GM23338 (cell line): ENCODE data around the gene DCAF8L1. TPM values are rescaled to one million over a fixed set of nuclear protein-coding genes. Genes with fewer than 3 reads are reported as not detected.

ENCODE experiments used
- ATAC-seq: fragments of 200-7000 bp; cut with Tn5 transposase; 3 replicates; pipeline ENCODE4 v1.9.1; 2020
- DNase-seq: peaks from one replicate; pipeline ENCODE4 v3.0.0-alpha.2; 2015; ENCODE audit warnings: low spot score
- H2AFZ ChIP-seq: fragments of 200-600 bp; sonication (generic); 2 replicates; pipeline ENCODE4 v1.8.0; 2016; ENCODE audit warnings: antibody characterized with exemption, mild to moderate bottlenecking, moderate library complexity
- H3F3A ChIP-seq: fragments of 200-600 bp; sonication (generic); replicated peaks from 2 replicates; pipeline ENCODE4 v1.8.0; 2017; ENCODE audit warnings: antibody characterized with exemption, mixed run types, low read depth
- H3K27ac ChIP-seq: fragments of 200-600 bp; sonication (generic); 2 replicates; pipeline ENCODE4 v1.6.1; 2016; ENCODE audit warnings: low read depth
- H3K27me3 ChIP-seq: fragments of 200-600 bp; sonication (generic); 2 replicates; pipeline ENCODE4 v1.8.0; 2016; ENCODE audit warnings: mild to moderate bottlenecking, mixed run types, moderate library complexity; ENCODE audit not compliant: insufficient read depth
- H3K36me3 ChIP-seq: fragments of 200-600 bp; sonication (generic); 2 replicates; pipeline ENCODE4 v1.8.0; 2016; ENCODE audit warnings: mild to moderate bottlenecking; ENCODE audit not compliant: insufficient read depth
- H3K4me1 ChIP-seq: fragments of 200-600 bp; sonication (generic); 2 replicates; pipeline ENCODE4 v1.8.0; 2016; ENCODE audit warnings: mild to moderate bottlenecking, moderate library complexity; ENCODE audit not compliant: insufficient read depth
- H3K4me2 ChIP-seq: fragments of 200-600 bp; sonication (generic); 2 replicates; pipeline ENCODE4 v1.7.1; 2017; ENCODE audit warnings: mixed run types
- H3K4me3 ChIP-seq: fragments of 200-600 bp; sonication (generic); 2 replicates; pipeline ENCODE4 v1.6.1; 2016; ENCODE audit warnings: mixed run types
- H3K79me2 ChIP-seq: fragments of 200-600 bp; sonication (generic); replicated peaks from 2 replicates; pipeline ENCODE4 v1.8.0; 2017; ENCODE audit warnings: mild to moderate bottlenecking; ENCODE audit not compliant: insufficient read depth
- H3K9me2 ChIP-seq: fragments of 200-600 bp; sonication (generic); 2 replicates; pipeline ENCODE4 v1.8.0; 2017; ENCODE audit not compliant: insufficient read depth
- H4K20me1 ChIP-seq: fragments of 200-600 bp; sonication (generic); replicated peaks from 2 replicates; pipeline ENCODE4 v1.8.0; 2017; ENCODE audit warnings: mild to moderate bottlenecking; ENCODE audit not compliant: insufficient read depth
- H3K27ac Mint-ChIP-seq: 2 replicates; pipeline ENCODE4 v1.8.0; 2020; ENCODE audit warnings: inconsistent platforms, mild to moderate bottlenecking, moderate library complexity, mixed read lengths
- H3K27me3 Mint-ChIP-seq: 3 replicates; pipeline ENCODE4 v1.8.0; 2022; ENCODE audit warnings: low read depth, mild to moderate bottlenecking, moderate library complexity, mixed read lengths, inconsistent platforms; ENCODE audit not compliant: insufficient read depth, poor library complexity
- H3K36me3 Mint-ChIP-seq: 3 replicates; pipeline ENCODE4 v1.8.0; 2021; ENCODE audit warnings: low read depth, mild to moderate bottlenecking, inconsistent platforms, moderate library complexity, mixed read lengths
- H3K4me1 Mint-ChIP-seq: 3 replicates; pipeline ENCODE4 v1.8.0; 2020; ENCODE audit warnings: mild to moderate bottlenecking, inconsistent platforms, mixed read lengths
- H3K4me3 Mint-ChIP-seq: 3 replicates; pipeline ENCODE4 v1.8.0; 2021; ENCODE audit warnings: moderate library complexity, mild to moderate bottlenecking, inconsistent platforms, mixed read lengths
- H3K9me3 Mint-ChIP-seq: 3 replicates; pipeline ENCODE4 v1.8.0; 2020; ENCODE audit warnings: moderate library complexity, mild to moderate bottlenecking, inconsistent platforms, mixed read lengths
- CREB1 ChIP-seq: fragments of 250-450 bp; sonication (Bioruptor Pico); IDR thresholded peaks from 2 replicates; pipeline ENCODE4 v1.5.0; 2020; ENCODE audit warnings: low read depth, mild to moderate bottlenecking, moderate library complexity
- EZH2 ChIP-seq: fragments of 200-600 bp; sonication (generic); IDR thresholded peaks from one replicate; pipeline ENCODE4 v1.8.0; 2017; ENCODE audit warnings: antibody characterized with exemption, mild to moderate bottlenecking, low read depth; ENCODE audit not compliant: unreplicated experiment
- EZH2phosphoT487 ChIP-seq: fragments of 200-600 bp; sonication (generic); IDR thresholded peaks from one replicate; pipeline ENCODE4 v1.8.1; 2018; ENCODE audit warnings: antibody characterized with exemption; ENCODE audit not compliant: unreplicated experiment
- JUNB ChIP-seq: IDR thresholded peaks from one replicate; pipeline ENCODE4 v1.6.1; 2016; ENCODE audit warnings: antibody characterized with exemption; ENCODE audit not compliant: unreplicated experiment
- POLR2AphosphoS5 ChIP-seq: IDR thresholded peaks from 2 replicates; pipeline ENCODE4 v1.6.1; 2016; ENCODE audit warnings: antibody characterized with exemption, low read depth
- STAT1 ChIP-seq: IDR thresholded peaks from one replicate; pipeline ENCODE4 v1.6.1; 2016; ENCODE audit warnings: antibody characterized with exemption; ENCODE audit not compliant: unreplicated experiment
- ZNF114 ChIP-seq: fragments of 250-450 bp; sonication (Bioruptor Pico); IDR thresholded peaks from 2 replicates; pipeline ENCODE4 v1.5.0; 2020; ENCODE audit warnings: mild to moderate bottlenecking, moderate library complexity
- polyA plus RNA-seq: library from polyadenylated mRNA; unstranded; fragments of >200 nt; fragmentation: Nextera tagmentation; extraction: Ambion mirVana; gene quantifications from 2 replicates; pipeline ENCODE4 v1.2.1, GENCODE V29; 2016
- total RNA-seq: library from RNA; depleted of rRNA; stranded (reverse); fragments of >200 nt; shearing (Covaris generic); gene quantifications from 2 replicates; pipeline ENCODE4 v1.2.3, GENCODE V29; 2014; rRNA removed
- TF ChIP-seq, protein P1 (sequence below): IDR thresholded peaks from 2 replicates; pipeline ENCODE4 v1.6.1; 2016; ENCODE audit warnings: antibody characterized with exemption
- TF ChIP-seq, protein P2 (sequence below): IDR thresholded peaks from one replicate; pipeline ENCODE4 v1.6.1; 2018; ENCODE audit warnings: antibody characterized with exemption; ENCODE audit not compliant: unreplicated experiment

Gene DCAF8L1
- total and polyA plus RNA-seq, 2 experiments from 2014 or later: not detected

DNA sequence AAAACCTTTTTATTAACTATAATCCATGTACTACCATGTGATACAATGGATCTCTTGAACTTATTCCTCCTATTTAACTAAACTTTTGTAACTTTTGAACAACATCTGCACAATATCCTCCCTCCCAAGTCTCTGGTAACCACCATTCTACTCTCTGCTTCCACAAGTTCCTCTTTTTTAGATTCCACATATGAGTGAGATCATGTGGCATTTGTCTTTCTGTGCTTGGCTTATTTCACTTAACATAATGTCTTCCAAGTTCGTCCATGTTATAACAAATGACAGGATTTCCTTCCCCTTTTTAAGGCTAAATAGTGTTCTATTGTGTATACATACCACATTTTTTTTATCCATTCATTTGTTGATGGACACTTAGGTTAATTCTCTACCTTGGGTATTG lies 28.1 kb downstream of the DCAF8L1 start (continued):
- no peak for TF ChIP-seq ZNF114 (CRISPR knock-in tag)
- no peak for TF ChIP-seq JUNB
- TF ChIP-seq CREB1 (CRISPR knock-in tag): no peak
- TF ChIP-seq, protein P1, sequence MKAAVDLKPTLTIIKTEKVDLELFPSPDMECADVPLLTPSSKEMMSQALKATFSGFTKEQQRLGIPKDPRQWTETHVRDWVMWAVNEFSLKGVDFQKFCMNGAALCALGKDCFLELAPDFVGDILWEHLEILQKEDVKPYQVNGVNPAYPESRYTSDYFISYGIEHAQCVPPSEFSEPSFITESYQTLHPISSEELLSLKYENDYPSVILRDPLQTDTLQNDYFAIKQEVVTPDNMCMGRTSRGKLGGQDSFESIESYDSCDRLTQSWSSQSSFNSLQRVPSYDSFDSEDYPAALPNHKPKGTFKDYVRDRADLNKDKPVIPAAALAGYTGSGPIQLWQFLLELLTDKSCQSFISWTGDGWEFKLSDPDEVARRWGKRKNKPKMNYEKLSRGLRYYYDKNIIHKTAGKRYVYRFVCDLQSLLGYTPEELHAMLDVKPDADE: no peak
- TF ChIP-seq EZH2: no peak

DNA sequence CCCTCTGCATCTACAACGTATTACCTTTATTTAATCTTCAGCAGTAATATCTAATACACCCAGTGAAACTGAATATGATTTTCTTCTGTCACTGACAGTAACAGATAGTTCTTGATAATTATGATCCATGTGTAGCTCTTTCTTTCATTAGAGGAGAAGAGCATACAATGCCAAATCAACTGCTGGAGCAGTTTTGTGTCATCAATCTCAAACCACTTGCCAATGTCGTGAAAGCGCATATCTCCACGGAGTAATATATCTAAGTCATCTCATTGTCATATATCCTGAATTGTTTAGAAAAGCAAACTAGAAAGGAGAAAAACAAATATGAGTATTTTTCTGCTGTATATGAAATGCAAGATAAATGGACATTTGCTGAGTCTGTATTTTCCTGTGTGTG lies 47.9 kb downstream of the DCAF8L1 start:
- H3K79me2 ChIP-seq: no peaks in the 10 kb centered on the region
- H3K36me3 Mint-ChIP-seq: no peaks in the 10 kb centered on the region
- H3K4me1 ChIP-seq: no peaks in the 10 kb centered on the region
- H2AFZ ChIP-seq: no peak overlapping the region
- H3K9me3 Mint-ChIP-seq: no peaks in the 10 kb centered on the region
- ATAC-seq: no peak
- no peak overlapping the region for H3K27ac ChIP-seq
- H3K4me2 ChIP-seq: no peak overlapping the region
- H3K27me3 ChIP-seq: no peaks in the 10 kb centered on the region
- H4K20me1 ChIP-seq: no peaks in the 10 kb centered on the region
- H3F3A ChIP-seq: no peaks in the 10 kb centered on the region
- no peaks in the 10 kb centered on the region for H3K9me2 ChIP-seq
- no peaks in the 10 kb centered on the region for H3K36me3 ChIP-seq
- TF ChIP-seq ZNF114 (CRISPR knock-in tag) (no peak), EZH2phosphoT487 (no peak), STAT1 (no peak), JUNB (no peak), POLR2AphosphoS5 (no peak), CREB1 (CRISPR knock-in tag) (no peak)
- TF ChIP-seq, protein P2, sequence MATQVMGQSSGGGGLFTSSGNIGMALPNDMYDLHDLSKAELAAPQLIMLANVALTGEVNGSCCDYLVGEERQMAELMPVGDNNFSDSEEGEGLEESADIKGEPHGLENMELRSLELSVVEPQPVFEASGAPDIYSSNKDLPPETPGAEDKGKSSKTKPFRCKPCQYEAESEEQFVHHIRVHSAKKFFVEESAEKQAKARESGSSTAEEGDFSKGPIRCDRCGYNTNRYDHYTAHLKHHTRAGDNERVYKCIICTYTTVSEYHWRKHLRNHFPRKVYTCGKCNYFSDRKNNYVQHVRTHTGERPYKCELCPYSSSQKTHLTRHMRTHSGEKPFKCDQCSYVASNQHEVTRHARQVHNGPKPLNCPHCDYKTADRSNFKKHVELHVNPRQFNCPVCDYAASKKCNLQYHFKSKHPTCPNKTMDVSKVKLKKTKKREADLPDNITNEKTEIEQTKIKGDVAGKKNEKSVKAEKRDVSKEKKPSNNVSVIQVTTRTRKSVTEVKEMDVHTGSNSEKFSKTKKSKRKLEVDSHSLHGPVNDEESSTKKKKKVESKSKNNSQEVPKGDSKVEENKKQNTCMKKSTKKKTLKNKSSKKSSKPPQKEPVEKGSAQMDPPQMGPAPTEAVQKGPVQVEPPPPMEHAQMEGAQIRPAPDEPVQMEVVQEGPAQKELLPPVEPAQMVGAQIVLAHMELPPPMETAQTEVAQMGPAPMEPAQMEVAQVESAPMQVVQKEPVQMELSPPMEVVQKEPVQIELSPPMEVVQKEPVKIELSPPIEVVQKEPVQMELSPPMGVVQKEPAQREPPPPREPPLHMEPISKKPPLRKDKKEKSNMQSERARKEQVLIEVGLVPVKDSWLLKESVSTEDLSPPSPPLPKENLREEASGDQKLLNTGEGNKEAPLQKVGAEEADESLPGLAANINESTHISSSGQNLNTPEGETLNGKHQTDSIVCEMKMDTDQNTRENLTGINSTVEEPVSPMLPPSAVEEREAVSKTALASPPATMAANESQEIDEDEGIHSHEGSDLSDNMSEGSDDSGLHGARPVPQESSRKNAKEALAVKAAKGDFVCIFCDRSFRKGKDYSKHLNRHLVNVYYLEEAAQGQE: no peak
- TF ChIP-seq, protein P1: no peak
- no peak overlapping the region for H3K4me3 Mint-ChIP-seq
- H3K4me1 Mint-ChIP-seq: no peaks in the 10 kb centered on the region
- H3K27ac Mint-ChIP-seq: no peak overlapping the region
- no peak overlapping the region for H3K4me3 ChIP-seq
- H3K27me3 Mint-ChIP-seq: no peaks in the 10 kb centered on the region
- DNase-seq: no peak

Other genes with a start within 250 kb of the DCAF8L1 start
- gene MAGEB10, start 173.5 kb downstream of the DCAF8L1 start, total RNA-seq: not detected in 2 replicates
- gene MAGEB10, start 173.5 kb downstream of the DCAF8L1 start, polyA plus RNA-seq: not detected in 2 replicates